ENCODE data around the gene RRP8. TPM values are rescaled to one million over a fixed set of nuclear protein-coding genes. Genes with fewer than 3 reads are reported as not detected.
A peak's percentile ranks its signal among the peaks of the same experiment; 100 is the strongest.

The RRP8 gene
- total RNA-seq, 4 donors from 2014 or later = 10.9 to 23.5 (median 15.7) TPM

GRCh38 chr11:6648501-6648900 lies 45.1 kb upstream of the RRP8 start:
- TF ChIP-seq, protein P1, sequence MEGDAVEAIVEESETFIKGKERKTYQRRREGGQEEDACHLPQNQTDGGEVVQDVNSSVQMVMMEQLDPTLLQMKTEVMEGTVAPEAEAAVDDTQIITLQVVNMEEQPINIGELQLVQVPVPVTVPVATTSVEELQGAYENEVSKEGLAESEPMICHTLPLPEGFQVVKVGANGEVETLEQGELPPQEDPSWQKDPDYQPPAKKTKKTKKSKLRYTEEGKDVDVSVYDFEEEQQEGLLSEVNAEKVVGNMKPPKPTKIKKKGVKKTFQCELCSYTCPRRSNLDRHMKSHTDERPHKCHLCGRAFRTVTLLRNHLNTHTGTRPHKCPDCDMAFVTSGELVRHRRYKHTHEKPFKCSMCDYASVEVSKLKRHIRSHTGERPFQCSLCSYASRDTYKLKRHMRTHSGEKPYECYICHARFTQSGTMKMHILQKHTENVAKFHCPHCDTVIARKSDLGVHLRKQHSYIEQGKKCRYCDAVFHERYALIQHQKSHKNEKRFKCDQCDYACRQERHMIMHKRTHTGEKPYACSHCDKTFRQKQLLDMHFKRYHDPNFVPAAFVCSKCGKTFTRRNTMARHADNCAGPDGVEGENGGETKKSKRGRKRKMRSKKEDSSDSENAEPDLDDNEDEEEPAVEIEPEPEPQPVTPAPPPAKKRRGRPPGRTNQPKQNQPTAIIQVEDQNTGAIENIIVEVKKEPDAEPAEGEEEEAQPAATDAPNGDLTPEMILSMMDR (IDR thresholded peaks at IDR 0.05) = no peak
- TF ChIP-seq POLR2A (IDR thresholded peaks at IDR 0.05) = no peak
- Histone ChIP-seq H3K27ac (peak overlapping the region in 1 of 4 donors; percentile 45), H3K9me3 (no peaks in the 10 kb centered on the region), H3K27me3 (peaks cover 0 to 20% (median 0%) of the 10 kb centered on the region in 4 donors), H3K36me3 (no peaks in the 10 kb centered on the region), H3K4me3 (no peak overlapping the region), H3K4me1 (peaks cover 15 to 43% (median 23%) of the 10 kb centered on the region in 3 donors)
- no peak for DNase-seq
- 44 to 79% methylated on average over 1 of the region's 1 CpG for WGBS, 2 donors
- intact Hi-C loops (cut with DNase I) = no loop called here

GRCh38 chr11:6647836-6648235 lies 44.4 kb upstream of the RRP8 start:
- no peaks in the 10 kb centered on the region for H3K9me3 ChIP-seq
- no peak overlapping the region for H3K4me3 ChIP-seq
- peaks cover 0 to 19% (median 0%) of the 10 kb centered on the region in 4 donors for H3K27me3 ChIP-seq
- H3K4me1 ChIP-seq = peaks cover 15 to 41% (median 23%) of the 10 kb centered on the region in 3 donors
- TF ChIP-seq, protein P1 (IDR thresholded peaks at IDR 0.05) = no peak
- no peak for TF ChIP-seq POLR2A (IDR thresholded peaks at IDR 0.05)
- 80 to 86% methylated on average over 2 of the region's 2 CpGs for WGBS, 2 donors
- peak overlapping the region in 2 of 4 donors; percentile 68 to 77 for H3K27ac ChIP-seq
- no peaks in the 10 kb centered on the region for H3K36me3 ChIP-seq
- intact Hi-C loops (cut with DNase I) = no loop called here
- no peak for DNase-seq

- no peaks in the 10 kb centered on the region for H3K9me3 ChIP-seq
- H3K4me3 ChIP-seq = no peak overlapping the region
- DNase-seq = no peak
- intact Hi-C loops (cut with DNase I) = no loop called here
- peaks cover 0 to 15% (median 0%) of the 10 kb centered on the region in 4 donors for H3K27me3 ChIP-seq
- peak overlapping the region; percentile 38 to 85 (median 72) for H3K27ac ChIP-seq
- 44 to 51% methylated on average over 8 to 9 of the region's 9 CpGs for WGBS, 2 donors
- H3K4me1 ChIP-seq = peaks cover 15 to 41% (median 23%) of the 10 kb centered on the region in 3 donors
- H3K36me3 ChIP-seq = no peaks in the 10 kb centered on the region
- TF ChIP-seq, protein P1 (IDR thresholded peaks at IDR 0.05) = no peak
- no peak for TF ChIP-seq POLR2A (IDR thresholded peaks at IDR 0.05)
Observed at GRCh38 chr11:6646918-6647679, 43.7 kb upstream of the RRP8 start.

GRCh38 chr11:6646576-6646917 lies 43.1 kb upstream of the RRP8 start:
- WGBS, 2 donors = 28 to 42% methylated on average over 2 of the region's 3 CpGs
- DNase-seq = no peak
- H3K4me3 ChIP-seq = no peak overlapping the region
- intact Hi-C loops (cut with DNase I) = no loop called here
- no peaks in the 10 kb centered on the region for H3K36me3 ChIP-seq
- H3K27ac ChIP-seq = peak overlapping the region; percentile 38 to 85 (median 72)
- H3K9me3 ChIP-seq = no peaks in the 10 kb centered on the region
- peaks cover 0 to 12% (median 0%) of the 10 kb centered on the region in 4 donors for H3K27me3 ChIP-seq
- TF ChIP-seq POLR2A (IDR thresholded peaks at IDR 0.05) = no peak
- TF ChIP-seq, protein P1 (IDR thresholded peaks at IDR 0.05) = no peak
- peaks cover 15 to 41% (median 23%) of the 10 kb centered on the region in 3 donors for H3K4me1 ChIP-seq

GRCh38 chr11:6646071-6646470 lies 42.7 kb upstream of the RRP8 start:
- H3K36me3 ChIP-seq = peaks cover 0 to 2% (median 0%) of the 10 kb centered on the region in 3 donors
- TF ChIP-seq POLR2A (IDR thresholded peaks at IDR 0.05) = no peak
- TF ChIP-seq, protein P1 (IDR thresholded peaks at IDR 0.05) = no peak
- H3K27me3 ChIP-seq = peaks cover 0 to 7% (median 0%) of the 10 kb centered on the region in 4 donors
- no peaks in the 10 kb centered on the region for H3K9me3 ChIP-seq
- peak overlapping the region in 1 of 4 donors; percentile 21 for H3K4me3 ChIP-seq
- no peak for DNase-seq
- intact Hi-C loops (cut with DNase I) = no loop called here
- peaks cover 15 to 41% (median 23%) of the 10 kb centered on the region in 3 donors for H3K4me1 ChIP-seq
- H3K27ac ChIP-seq = peak overlapping the region in 3 of 4 donors; percentile 68 to 85 (median 77)
- WGBS, 2 donors = 51 to 65% methylated on average over 12 of the region's 12 CpGs
